GM19023 (cell line): ENCODE results near the gene CARD14.
"Not testable (repeated sequence)": the region's sequence is repeated elsewhere in the genome, so short reads cannot be mapped to it uniquely, and the experiment has no call there.

Experiments used
- ATAC-seq: cut with Tn5 transposase; IDR thresholded peaks from one replicate; pipeline ENCODE4 v1.9.1; 2021; ENCODE audit warnings: mild to moderate bottlenecking, moderate library complexity; ENCODE audit not compliant: unreplicated experiment

The CARD14 gene

GRCh38 chr17:80147035-80147822, 22.6 kb upstream of the CARD14 start, which contains the start of gene EIF4A3:
EIF4A3 (minus strand) TSS chr17:80147128; CDS start chr17:80146961, 167 bp downstream.
- peak; percentile 80 for ATAC-seq

- ATAC-seq: no peak
Observed at GRCh38 chr17:80151333-80151732, 18.5 kb upstream of the CARD14 start.

GRCh38 chr17:80152081-80152702, 17.6 kb upstream of the CARD14 start:
- no peak for ATAC-seq

- ATAC-seq: peak; percentile 62
Observed at GRCh38 chr17:80153004-80153403, 16.8 kb upstream of the CARD14 start.

GRCh38 chr17:80154166-80154565, 15.7 kb upstream of the CARD14 start:
- no peak for ATAC-seq

- ATAC-seq: not testable (repeated sequence)
Observed at GRCh38 chr17:80155600-80155999, 14.2 kb upstream of the CARD14 start.

- no peak for ATAC-seq
Observed at GRCh38 chr17:80158846-80159245, 11.0 kb upstream of the CARD14 start.

- no peak for ATAC-seq
Observed at GRCh38 chr17:80160536-80160935, 9.3 kb upstream of the CARD14 start.

GRCh38 chr17:80163336-80163735, 6.5 kb upstream of the CARD14 start:
- no peak for ATAC-seq

- ATAC-seq: no peak
Observed at GRCh38 chr17:80164185-80164584, 5.6 kb upstream of the CARD14 start.

GRCh38 chr17:80166446-80166845, 3.4 kb upstream of the CARD14 start:
- no peak for ATAC-seq

- ATAC-seq: no peak
Observed at GRCh38 chr17:80168371-80168770, 1.5 kb upstream of the CARD14 start.

GRCh38 chr17:80169107-80169506, 723 bp upstream of the CARD14 start:
- no peak for ATAC-seq

- no peak for ATAC-seq
Observed at GRCh38 chr17:80171681-80172080, 1.9 kb downstream of the CARD14 start.

- ATAC-seq: no peak
Observed at GRCh38 chr17:80173126-80173525, 3.3 kb downstream of the CARD14 start.

- ATAC-seq: no peak
Observed at GRCh38 chr17:80173916-80174315, 4.1 kb downstream of the CARD14 start.

- ATAC-seq: no peak
Observed at GRCh38 chr17:80176757-80177156, 6.9 kb downstream of the CARD14 start.

GRCh38 chr17:80177986-80178595, 8.3 kb downstream of the CARD14 start:
- ATAC-seq: no peak

- ATAC-seq: no peak
Observed at GRCh38 chr17:80180192-80180591, 10.4 kb downstream of the CARD14 start.

GRCh38 chr17:80181431-80181830, 11.6 kb downstream of the CARD14 start:
- ATAC-seq: no peak

GRCh38 chr17:80182118-80182844, 12.5 kb downstream of the CARD14 start:
- no peak for ATAC-seq
